NCI-H1105 (cell line): Measurements from ENCODE around the gene ZNF224.
"Not testable (repeated sequence)": the region's sequence is repeated elsewhere in the genome, so short reads cannot be mapped to it uniquely, and the experiment has no call there.

Experiments used
- DNase-seq: peaks from one replicate; lab custom pipeline; 2025; lab: John Stamatoyannopoulos, UW

The ZNF224 gene

DNA sequence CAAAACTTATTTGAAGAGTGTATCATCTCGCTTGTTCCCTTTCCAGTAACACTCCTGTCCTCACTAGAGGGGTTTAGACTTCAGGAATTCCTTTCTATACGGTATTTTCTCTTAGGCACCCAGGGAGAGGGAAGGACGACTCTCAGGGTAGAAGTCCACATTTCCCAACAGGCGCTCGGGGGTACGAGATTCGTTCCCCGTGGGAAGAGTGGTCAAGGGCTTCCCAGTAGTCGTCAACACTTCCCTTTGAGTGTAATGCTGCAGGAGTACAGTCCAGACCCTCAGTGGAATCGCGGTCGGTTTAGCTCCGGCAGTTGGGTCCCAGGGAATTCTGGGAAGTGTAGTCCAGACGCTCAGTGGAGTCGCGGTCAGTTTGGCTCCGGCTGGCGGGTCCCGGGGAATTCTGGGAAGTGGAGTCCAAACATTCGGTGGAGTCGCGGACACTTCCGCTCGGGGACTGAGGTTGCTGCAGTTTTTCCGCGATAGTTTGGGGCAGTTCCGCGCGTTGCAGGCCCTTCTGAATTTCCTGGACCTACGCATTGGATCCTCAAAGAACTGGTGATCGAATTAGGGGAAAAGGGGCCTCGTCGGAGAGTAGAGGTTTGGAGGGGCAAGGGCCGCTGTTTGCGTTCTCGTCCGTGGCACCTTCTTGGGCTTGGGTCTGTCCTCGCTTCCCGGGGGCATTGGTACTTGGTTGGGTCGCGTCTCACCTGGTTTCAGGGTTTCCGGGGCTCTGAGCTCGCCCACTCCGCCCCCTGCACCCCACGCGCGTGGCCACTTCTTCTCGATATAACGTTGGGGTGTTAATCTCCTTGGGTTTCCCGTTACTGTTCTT, at the start of gene ZNF224:
Gene ZNF224, plus strand, starts transcription at position 431 of the 835 bp plus-strand sequence. CDS start 3,513 bp downstream, outside the sequence.
- DNase-seq, result peak; percentile 90

DNA sequence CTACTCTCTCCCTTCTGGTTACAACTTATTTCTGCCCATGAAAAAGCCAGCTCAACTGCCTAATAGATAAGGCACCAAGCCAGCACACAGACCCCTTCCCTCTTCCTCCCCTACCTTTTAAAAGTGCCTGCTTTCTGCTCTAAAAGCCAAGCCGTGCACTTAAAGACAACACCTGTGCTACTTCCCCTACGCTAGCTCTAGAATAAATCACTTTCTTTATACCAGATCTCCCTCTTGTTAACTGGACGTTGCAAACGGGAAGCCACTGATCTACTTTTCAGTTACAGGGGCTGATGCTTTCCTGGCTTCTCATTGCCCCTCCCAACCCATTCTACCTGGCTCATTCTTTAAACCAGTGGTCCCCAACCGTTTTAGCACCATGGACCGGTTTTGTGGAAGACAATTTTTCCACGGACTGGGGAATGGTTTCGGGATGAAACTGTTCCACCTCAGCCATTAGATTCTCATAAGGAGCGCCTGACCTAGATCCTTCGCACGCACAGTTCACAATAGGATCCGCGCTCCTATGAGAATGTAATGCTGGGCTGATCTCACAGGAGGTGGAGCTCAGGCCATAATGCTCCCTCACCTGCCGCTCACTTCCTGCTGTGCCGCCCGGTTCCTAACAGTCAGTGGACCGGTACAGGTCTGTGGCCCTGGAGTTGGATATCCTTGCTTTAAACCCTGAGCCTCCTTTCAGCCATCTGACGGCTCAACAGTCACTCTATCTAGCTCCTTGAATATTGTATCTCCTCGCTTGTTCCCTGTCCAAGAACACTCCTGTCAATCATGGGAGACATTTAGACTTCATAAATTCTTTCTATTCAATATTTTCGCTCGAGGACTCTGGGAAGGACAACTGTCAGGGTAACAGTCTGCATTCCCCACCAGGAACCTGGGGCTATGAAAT, 43.2 kb upstream of the ZNF224 start:
- peak; percentile 62 for DNase-seq

DNA sequence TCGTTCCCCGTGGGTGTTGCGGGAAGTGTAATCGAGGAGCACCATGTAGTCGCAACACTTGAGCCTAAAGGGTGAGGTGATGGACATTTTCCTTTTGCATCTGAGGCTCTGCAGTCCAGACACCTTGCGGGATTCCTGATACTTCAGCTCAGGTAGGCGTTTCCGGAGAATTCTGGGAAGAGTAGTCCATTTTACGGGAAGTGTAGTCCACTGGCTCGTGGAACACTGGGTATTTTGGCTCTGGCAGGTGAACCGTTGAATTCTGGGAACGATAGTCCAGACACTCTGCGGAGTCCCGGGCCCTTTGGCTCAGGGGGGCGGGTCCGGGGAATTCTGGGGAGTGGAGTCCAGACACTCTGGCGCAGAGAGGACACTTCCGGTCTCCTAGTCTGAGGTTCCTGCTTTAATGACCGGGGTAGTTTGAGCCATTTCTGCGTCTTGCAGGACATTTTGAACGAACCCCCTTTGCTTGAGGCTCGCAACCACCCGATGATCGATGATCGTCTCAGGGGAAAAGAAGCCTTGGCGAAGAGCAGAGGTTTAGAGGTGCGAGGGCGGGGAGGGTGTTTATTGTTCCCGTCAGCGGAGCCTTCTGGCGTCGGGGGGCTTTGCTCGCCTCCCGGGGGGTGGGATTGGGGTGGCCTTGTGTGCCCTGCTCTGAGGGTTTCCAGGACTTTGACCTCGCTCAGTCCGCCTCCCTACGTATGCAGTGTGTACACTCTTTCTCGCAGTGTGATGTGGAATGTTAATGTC, 42.3 kb upstream of the ZNF224 start, which contains the start of gene ZNF223:
Gene ZNF223, plus strand, starts transcription at position 387 of the 753 bp plus-strand sequence. CDS start 3,141 bp downstream, outside the sequence.
- peak; percentile 96 for DNase-seq

DNA sequence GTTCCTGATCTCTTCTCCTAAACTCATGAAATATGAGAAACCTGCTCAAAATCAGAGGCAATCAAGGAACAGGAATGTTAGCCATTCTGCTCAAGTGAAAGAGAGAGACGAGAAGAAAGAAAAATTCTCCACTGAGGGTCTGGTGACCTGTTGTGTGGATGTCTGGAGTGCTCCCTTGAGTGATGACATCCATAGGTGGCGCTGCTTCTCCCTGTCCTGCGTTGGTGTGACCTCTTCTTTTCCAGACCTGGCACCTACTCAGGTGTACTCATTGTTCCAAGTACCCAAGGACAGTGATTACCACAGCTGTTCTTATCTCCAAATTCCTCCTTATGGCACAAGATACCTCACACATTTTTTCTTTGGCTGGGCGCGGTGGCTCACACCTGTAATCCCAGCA, 38.3 kb upstream of the ZNF224 start:
- no peak for DNase-seq

DNA sequence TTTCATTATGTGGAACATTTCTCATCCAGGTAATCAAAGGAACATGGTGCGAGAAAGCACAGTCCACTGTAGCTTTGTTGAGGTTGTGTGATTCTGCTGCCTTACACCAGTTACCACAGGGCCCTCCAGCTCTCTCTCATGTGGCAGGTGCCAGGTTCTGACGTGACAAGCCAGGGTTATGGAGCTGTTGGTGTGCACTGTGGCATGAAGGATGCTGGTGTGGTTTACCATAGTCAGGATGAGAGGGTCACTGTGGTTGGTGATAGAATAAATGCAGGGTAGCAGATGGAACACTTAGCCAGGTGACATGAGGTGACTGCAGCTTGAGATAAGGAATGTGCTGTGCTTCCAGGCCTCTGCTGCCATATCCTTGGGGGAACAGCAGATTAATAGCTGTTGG, 34.9 kb upstream of the ZNF224 start:
- no peak for DNase-seq

DNA sequence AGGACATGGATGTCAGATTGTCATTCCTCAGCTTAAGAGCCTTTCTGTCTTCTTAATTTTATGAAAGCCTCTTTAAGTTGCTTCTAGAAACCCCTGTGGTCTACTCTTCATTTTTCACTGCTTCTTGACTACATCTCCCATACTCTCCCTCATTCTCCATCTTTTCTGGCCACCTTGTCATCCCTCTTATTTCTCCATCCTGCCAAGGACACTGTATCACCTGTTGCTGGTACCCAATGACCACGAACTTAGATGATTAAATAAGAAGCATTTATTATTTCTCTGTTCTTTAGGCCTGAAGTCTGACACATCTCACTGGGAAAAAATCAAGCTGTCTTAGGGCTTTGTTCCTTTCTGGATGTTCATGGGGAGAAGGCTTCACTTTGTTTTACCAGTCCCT, 33.1 kb upstream of the ZNF224 start:
- DNase-seq, result no peak

DNA sequence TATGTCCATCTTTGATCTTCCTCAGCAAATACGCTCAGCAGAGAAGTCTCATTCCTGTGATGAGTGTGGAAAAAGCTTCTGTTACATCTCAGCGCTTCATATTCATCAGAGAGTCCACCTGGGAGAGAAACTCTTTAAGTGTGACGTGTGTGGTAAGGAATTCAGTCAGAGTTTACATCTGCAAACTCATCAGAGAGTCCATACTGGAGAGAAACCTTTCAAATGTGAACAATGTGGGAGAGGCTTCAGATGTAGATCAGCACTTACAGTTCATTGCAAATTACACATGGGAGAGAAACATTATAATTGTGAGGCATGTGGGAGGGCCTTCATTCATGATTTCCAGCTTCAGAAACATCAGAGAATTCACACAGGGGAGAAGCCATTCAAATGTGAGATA, 27.9 kb upstream of the ZNF224 start:
- DNase-seq, result no peak

DNA sequence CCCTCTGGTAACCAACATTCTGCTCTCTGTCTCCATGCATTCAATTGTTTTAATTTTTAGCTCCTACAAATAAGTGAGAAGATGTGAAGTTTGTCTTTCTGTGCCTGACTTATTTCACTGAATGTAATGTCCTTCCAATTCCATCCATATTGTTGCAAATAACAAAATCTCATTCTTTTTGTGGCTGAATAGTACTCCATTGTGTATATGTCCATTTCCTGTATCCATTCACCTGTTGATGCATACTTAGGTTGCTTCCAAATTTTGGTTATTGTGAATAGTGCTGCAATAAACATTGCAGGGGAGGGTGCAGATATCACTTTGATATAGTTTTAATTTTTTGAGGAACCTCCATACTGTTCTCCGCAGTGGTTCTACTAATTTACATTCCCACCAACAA, 24.7 kb upstream of the ZNF224 start:
- no peak for DNase-seq

DNA sequence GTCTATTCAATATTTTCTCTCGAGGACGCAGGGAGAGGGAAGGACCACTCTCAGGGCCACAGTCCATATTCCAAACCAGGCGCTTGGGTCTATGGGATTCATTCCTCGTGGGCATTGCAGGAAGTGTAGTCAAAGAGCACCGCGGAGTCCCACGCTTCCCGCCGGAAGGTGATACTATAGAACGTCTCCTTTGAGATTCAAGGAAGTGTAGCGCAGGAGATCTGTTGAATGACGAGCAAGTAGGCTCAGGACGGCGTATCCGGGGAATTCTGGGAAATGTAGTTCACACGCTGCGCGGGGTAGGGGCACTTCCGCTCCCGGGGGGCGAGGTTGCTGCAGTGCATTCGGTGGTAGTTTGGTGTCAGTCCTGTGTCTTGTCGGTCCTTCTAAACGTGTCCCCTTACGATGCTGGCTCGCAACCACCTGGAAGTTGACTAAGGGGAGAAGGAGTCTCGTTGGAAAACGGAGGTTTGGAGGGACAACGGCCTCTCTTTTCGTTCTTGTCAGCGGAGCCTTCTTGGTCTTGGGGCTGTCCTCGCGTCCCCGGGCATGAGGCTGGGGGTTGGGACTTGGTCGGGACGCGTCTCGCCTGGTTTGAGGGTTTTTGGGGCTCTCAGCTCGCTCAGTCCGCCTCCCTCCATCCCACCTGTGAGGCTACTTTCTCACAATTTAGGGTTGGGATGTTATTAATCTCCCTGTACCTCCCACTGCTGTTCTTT, 22.2 kb upstream of the ZNF224 start, which contains the start of gene ZNF284:
Gene ZNF284, plus strand, starts transcription at position 336 of the 719 bp plus-strand sequence. CDS start 4,231 bp downstream, outside the sequence.
- peak; percentile 59 for DNase-seq

DNA sequence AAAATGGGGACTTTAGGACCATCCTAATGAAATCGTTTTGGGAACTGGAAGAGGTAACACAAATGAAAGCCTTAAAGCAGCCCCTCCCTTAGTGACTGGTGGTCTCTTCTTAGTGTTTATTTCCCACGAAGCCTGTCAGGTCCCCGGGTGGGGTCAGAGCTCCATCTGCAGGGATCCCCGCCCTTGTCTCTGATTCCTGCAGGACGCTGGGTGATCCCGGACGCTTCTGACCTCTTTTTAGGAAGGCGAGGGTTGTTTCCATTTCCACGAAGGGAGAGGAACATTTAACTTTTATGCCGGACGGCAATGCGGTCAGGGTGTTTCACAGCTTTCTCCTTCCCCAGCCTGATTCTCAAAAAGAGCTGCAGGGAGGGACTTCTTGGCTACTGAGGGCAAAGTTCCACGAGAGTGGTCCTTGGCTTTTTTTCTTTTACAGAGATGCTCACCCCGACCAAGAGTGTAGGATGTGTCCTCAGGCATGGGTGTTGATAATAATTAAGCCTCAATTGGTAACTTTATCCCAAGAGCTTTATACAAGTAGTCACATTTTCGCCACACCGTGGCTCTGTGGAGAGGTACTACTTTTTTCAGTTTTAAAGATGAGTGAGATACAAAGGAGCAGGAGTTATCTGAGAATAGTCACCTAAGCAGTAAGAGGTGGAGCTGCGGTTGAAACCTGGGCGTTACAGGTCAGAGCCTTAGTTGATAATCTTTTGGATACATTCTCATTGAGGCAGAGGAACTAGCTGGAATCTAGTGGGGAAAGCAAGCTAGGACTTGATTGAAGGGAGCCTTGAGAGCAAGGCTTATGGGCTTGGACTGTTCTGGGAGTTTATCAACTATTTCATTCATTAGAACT, 21.4 kb upstream of the ZNF224 start:
- DNase-seq, result no peak

DNA sequence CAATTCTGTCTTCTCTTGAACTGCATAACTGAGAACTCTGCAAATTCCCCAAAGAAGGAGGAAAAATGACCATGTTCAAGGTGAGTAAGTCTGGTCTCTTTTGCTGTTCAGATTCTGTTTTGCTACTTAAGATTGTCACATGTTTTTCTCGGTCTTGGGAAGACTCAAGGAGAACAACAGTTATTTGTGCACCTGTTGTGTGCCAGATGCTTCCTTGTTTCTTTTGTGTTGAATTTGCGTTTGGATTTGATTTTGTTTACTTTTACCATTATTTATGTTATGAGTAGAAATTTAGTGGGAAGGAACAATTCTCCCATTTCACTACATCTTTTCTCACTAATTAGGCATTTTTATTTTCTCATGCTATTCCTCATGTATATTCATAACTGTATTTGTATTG, 17.8 kb upstream of the ZNF224 start:
- no peak for DNase-seq

DNA sequence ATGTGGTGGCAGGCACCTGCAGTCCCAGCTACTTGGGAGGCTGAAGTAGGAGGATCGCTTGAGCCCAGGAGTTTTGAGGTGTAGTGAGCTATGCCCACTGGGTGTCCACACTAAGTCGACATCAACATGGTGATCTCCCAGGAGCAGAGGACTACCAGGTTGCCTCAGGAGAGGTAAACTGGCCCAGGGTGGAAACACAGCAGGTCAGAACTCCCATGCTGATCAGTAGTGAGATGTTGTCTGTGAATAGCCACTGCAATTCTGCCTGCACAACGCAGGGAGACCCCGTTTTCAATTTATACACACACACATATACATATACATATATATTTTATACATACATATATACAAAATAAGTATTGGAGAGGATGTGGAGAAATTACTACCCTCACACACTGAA, 2.1 kb upstream of the ZNF224 start:
- no peak for DNase-seq

DNA sequence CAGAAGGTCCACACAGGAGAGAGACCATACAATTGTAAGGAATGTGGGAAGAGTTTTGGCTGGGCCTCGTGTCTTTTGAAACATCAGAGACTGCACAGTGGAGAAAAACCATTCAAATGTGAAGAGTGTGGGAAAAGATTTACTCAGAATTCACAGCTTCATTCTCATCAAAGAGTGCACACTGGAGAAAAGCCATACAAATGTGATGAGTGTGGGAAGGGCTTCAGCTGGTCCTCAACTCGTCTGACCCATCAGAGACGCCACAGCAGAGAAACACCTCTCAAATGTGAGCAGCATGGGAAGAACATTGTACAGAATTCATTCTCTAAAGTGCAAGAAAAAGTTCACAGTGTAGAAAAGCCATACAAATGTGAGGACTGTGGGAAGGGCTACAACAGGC, 13.6 kb downstream of the ZNF224 start:
- no peak for DNase-seq

DNA sequence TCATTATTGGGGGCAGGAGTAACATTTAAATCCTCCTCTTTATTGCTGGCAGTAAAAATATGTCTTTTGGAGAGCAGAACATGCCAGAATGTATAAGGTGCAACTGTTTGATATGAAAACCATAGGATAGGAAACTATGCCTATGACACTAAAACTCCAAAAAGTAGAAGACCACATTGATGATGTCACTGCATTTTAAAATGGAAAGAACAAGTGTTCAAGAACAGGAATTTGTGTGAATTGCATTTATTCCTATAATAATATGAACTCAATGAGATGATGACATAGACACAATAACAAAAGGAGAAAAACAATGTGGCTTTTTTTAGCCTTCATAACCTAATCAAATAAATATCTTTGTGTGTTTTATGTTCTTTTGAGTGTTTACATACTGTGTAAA, 15.3 kb downstream of the ZNF224 start:
- DNase-seq, result no peak

DNA sequence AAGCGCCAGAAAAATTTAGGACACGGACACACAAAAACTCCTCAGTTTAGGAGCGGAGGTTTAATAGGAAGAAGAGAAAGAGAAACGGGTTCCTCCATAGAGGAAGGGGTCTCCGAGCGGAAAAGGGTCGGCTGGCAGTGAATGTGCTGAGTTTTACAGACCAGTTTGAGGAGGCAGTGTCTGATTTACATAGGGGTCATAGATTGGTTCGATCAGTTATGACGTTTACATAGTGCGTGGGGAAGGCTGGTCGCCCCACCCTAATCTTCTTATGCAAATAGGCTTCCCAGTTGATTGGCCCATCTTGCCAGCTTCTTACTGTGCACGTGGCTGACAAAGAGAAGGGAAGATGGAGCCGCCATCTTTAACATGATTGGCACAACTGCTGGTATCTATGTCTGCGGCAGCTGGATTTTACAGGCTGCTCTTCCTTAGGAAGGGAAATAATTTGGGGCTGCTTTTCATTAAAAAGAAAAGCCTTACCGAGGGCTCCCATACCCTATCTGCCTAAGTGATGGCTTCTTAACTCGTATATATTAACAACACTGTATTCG, 17.8 kb downstream of the ZNF224 start:
- no peak for DNase-seq

DNA sequence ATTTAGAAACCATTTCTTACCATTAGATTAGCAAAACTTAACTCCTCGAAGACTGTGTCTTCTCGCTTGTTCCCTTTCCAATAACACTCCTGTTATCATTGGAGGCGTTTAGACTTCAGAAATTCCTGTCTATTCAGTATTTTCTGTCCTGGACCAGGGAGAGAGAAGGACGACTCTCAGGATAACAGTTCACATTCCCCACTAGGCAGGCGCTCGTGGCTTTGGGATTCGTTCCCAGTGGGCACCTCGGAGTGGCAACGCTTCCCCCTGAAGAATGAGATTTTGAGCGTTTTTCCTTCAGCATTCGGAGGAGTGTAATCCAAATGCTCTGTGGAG, 18.6 kb downstream of the ZNF224 start:
- DNase-seq, result no peak

DNA sequence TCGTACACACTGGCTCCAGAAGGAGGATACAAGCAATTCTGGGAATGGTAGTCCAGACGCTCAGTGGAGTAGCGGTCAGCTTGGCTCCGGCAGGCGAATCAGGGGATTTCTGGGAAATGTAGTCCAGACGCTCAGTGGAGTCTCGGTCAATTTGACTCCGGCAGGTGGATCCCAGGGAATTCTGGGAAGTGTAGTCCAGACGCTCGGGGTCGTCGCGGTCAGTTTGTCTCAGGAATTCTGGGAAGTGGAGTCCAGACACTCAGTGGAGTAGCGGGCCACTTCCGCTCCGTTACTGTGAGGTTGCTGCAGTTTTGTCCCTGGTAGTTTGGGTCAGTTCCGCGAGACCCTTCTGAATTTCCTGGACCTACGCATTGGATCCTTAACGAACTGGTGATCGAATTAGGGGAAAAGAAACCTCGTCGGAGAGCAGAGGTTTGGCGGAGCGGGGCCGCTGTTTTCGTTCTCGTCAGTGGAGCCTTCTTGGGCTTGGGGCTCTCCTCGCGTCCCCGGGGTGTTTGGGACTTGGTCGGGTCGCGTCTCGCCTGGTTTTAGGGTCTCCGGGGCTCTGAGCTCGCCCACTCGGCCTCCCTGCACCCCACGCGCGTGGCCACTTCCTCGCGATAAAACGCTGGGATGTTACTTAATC, 19.1 kb downstream of the ZNF224 start, which contains the start of gene ZNF225:
Gene ZNF225, plus strand, starts transcription at position 262 of the 646 bp plus-strand sequence. CDS start 2,429 bp downstream, outside the sequence.
- DNase-seq, result peak; percentile 94

DNA sequence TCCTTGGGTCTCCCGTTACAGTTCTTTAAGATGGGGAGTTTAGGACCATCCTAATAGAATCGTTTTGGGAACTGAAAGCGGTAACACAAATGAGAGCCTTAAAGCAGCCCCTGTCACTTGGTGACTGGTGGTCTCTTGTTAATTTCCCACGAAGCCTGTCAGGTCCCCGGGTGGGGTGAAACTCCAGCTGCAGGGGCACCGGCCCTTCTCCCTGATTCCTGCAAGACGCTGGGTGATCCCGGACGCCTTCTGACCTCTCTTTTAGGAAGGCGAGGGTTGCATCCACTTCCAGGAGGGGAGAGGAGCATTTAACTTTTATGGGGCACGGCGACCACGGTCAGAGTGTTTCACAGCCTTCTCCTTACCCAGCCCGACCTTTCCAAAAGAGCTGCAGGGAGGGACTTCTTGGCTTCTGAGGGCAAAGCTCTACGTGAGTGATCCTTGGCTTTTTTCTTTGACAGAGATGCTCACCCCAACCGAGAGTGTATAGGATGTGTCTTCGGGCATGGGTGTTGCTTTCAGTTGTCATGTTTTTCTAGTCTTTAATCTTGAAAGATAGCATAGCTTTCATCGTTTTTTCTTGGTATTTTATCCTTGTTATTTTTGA, 19.7 kb downstream of the ZNF224 start:
- DNase-seq, result no peak

DNA sequence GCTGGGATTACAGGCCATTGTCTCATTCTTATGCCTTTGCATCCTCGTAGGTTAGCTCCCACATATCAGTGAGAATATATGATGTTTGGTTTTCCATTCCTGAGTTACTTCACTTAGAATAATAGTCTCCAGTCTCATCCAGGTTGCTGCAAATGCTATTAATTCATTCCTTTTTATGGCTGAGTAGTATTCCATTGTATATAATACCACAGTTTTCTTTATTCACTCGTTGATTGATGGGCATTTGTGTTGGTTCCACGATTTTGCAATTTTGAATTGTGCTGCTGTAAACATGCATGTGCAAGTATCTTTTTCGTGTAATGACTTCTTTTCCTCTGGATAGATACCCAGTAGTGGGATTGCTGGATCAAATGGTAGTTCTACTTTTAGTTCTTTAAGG, 27.0 kb downstream of the ZNF224 start:
- not testable (repeated sequence) for DNase-seq
